ENCODE data around the gene GSN. TPM values are rescaled to one million over a fixed set of nuclear protein-coding genes. Genes with fewer than 3 reads are reported as not detected.

The GSN gene
- total RNA-seq, 1 donor from 2014 or later = 249 TPM

DNA sequence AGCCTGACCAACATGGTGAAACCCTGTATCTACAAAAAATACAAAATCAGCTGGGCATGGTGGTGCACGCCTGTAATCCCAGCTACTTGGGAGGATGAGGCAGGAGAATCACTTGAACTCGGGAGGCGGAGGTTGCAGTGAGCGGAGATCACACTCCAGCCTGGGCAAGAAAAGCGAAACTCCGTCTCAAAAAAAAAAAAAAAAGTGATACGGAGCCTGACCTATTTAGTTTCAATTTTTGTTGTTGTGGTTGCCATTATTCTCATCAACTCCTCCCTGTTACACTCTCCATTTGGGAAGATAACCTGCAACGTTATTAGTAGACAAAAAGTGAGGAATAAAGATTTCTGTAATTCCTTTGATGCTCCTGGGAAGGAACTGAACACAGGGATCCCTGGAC is 100.8 kb downstream of the GSN start:
- peaks cover 64% of the 10 kb centered on the region for H3K4me1 Mint-ChIP-seq (ENCODE audit: unreplicated experiment)
- TF ChIP-seq, protein P1, sequence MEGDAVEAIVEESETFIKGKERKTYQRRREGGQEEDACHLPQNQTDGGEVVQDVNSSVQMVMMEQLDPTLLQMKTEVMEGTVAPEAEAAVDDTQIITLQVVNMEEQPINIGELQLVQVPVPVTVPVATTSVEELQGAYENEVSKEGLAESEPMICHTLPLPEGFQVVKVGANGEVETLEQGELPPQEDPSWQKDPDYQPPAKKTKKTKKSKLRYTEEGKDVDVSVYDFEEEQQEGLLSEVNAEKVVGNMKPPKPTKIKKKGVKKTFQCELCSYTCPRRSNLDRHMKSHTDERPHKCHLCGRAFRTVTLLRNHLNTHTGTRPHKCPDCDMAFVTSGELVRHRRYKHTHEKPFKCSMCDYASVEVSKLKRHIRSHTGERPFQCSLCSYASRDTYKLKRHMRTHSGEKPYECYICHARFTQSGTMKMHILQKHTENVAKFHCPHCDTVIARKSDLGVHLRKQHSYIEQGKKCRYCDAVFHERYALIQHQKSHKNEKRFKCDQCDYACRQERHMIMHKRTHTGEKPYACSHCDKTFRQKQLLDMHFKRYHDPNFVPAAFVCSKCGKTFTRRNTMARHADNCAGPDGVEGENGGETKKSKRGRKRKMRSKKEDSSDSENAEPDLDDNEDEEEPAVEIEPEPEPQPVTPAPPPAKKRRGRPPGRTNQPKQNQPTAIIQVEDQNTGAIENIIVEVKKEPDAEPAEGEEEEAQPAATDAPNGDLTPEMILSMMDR (IDR thresholded peaks at IDR 0.05) = no peak
- H3K27me3 Mint-ChIP-seq (ENCODE audit: unreplicated experiment) = no peaks in the 10 kb centered on the region
- H3K4me3 Mint-ChIP-seq (ENCODE audit: unreplicated experiment) = peak overlapping the region; percentile 85
- no peak overlapping the region for H3K27ac Mint-ChIP-seq (ENCODE audit: unreplicated experiment)
- no peaks in the 10 kb centered on the region for H3K9me3 Mint-ChIP-seq (ENCODE audit: unreplicated experiment)
- no peaks in the 10 kb centered on the region for H3K36me3 Mint-ChIP-seq (ENCODE audit: unreplicated experiment)
- DNase-seq (ENCODE audit: extremely low spot score, unreplicated experiment) = no peak

DNA sequence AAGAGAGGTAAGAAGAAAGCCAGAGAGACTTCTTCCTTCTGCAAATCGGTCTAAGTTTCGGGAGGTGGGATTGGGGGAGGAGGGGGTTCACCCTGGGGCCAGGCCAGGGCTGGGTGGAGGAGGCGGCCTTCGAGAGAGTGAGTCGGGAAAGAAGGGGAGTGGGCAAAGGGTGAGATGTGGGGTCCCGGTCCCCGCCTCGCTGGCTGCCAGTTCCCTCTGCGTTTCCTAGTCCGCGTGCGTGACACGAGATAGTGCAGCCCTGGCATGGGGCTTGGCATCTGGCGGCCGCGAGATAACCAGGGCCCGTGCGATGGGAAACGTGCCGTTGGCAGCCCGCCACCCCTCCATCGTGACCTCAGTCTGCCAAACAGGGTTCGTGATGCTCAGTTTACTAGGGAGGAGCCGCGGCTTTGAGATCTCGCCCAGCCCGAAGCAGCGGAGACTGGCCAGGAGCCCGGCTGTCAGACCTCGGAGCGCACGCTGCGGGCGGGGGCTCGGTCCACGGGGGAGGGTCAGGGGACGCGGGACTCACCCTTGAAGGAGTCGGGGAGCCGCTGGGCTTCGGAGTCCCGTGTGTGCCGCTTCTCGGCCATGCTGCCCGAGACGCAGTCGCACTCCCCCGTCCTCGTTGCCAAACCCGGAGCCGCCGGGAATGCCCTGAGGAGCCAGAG is 101.8 kb downstream of the GSN start, which contains the start of gene STOM:
Gene STOM, minus strand, starts transcription at position 656 of the 671 bp plus-strand sequence. Its CDS starts 63 bp downstream, at position 593.
- no peaks in the 10 kb centered on the region for H3K27me3 Mint-ChIP-seq (ENCODE audit: unreplicated experiment)

DNA sequence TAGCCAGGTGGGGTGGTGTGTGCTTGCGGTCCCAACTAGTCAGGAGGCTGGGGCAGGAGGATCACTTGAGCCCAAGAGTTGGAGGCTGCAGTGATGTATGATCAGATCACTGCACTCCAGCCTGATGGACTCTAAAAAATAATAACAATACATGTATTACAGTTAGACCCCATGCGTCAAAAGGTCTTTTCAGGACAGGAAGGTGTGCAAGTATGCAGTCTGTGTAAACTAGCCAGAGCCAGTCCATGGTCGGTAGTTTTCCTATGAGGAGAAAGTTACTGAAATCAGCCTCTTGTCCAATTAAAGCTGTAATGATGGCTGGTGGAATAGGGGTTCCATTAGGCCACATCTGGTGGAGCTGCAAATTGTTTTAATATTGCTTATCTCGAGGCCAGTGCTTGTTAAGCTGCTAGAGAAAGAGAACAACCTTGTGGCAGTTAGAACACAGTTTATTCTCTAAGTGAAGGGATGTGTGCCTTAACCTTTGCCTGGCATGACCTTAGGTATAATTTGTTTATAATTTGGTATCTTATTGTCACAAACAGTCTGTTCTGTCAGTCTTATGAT is 103.6 kb downstream of the GSN start:
- no peak for DNase-seq (ENCODE audit: extremely low spot score, unreplicated experiment)
- no peaks in the 10 kb centered on the region for H3K36me3 Mint-ChIP-seq (ENCODE audit: unreplicated experiment)
- TF ChIP-seq, protein P1 (IDR thresholded peaks at IDR 0.05) = no peak
- H3K27me3 Mint-ChIP-seq (ENCODE audit: unreplicated experiment) = no peaks in the 10 kb centered on the region
- no peak overlapping the region for H3K4me3 Mint-ChIP-seq (ENCODE audit: unreplicated experiment)
- H3K27ac Mint-ChIP-seq (ENCODE audit: unreplicated experiment) = peak overlapping the region; percentile 0
- H3K9me3 Mint-ChIP-seq (ENCODE audit: unreplicated experiment) = no peaks in the 10 kb centered on the region
- peaks cover 51% of the 10 kb centered on the region for H3K4me1 Mint-ChIP-seq (ENCODE audit: unreplicated experiment)

More for the DNA sequence above, 101.8 kb downstream of the GSN start, which contains the start of gene STOM:
- peak within 1 kb of the TSS; percentile 84 for H3K27ac Mint-ChIP-seq (ENCODE audit: unreplicated experiment)
- TF ChIP-seq, protein P1 (IDR thresholded peaks at IDR 0.05) = no peak
- H3K36me3 Mint-ChIP-seq (ENCODE audit: unreplicated experiment) = no peaks in the 10 kb centered on the region
- H3K4me3 Mint-ChIP-seq (ENCODE audit: unreplicated experiment) = peak within 1 kb of the TSS; percentile 85
- H3K9me3 Mint-ChIP-seq (ENCODE audit: unreplicated experiment) = no peaks in the 10 kb centered on the region
- peak; percentile 89 for DNase-seq (ENCODE audit: extremely low spot score, unreplicated experiment)
- peaks cover 59% of the 10 kb centered on the region for H3K4me1 Mint-ChIP-seq (ENCODE audit: unreplicated experiment)

DNA sequence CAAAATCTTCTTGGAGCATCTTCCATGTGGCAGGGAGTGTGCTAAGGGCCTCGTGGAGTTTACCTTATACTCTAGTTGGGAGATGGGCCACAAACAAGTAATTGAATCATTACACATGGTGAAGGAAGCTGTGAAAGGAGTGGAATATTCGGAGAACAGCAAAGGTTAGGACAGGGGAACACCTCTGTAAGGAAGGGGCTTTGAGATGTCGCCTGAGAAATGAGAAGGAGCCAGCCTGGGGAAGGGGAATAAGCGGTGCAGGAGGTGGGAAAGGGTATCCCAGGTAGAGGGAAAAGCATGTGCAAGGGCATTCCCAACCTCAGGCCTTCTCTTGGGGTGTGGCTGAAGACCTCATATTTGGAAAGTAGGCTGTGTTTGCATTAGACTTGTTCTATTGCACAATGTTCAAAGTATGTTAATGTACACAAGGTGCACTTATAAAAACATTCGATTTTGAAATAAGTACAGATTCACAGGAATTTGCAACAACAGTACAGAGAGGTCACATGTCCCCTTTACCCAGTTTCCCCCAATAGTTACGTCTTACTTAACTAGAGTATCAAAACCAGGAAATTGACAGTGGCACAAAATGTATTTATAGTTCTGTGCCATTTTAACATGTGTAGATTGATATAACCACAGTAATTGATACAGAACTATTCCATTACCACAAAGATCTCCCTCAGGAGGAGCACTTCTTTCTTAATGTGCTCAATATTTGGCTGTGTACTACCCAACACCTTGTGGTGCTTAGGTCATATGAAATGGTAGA is 104.5 kb downstream of the GSN start:
- Mint-ChIP-seq H3K4me3 (ENCODE audit: unreplicated experiment) (no peak overlapping the region), H3K27ac (ENCODE audit: unreplicated experiment) (peak overlapping the region; percentile 42), H3K4me1 (ENCODE audit: unreplicated experiment) (peaks cover 48% of the 10 kb centered on the region), H3K9me3 (ENCODE audit: unreplicated experiment) (no peaks in the 10 kb centered on the region), H3K27me3 (ENCODE audit: unreplicated experiment) (no peaks in the 10 kb centered on the region), H3K36me3 (ENCODE audit: unreplicated experiment) (no peaks in the 10 kb centered on the region)
- TF ChIP-seq, protein P1 (IDR thresholded peaks at IDR 0.05) = no peak
- DNase-seq (ENCODE audit: extremely low spot score, unreplicated experiment) = no peak

Measured in osteocyte (in vitro differentiated cells).